ENCODE data around the gene PCGF1. TPM values are rescaled to one million over a fixed set of nuclear protein-coding genes. Genes with fewer than 3 reads are reported as not detected.

Gene PCGF1
- total and polyA plus RNA-seq, 9 of the 15 experiments (the other 6 are each of a cell fraction or from before 2014, with no cell fraction given) = 20.3 to 45.7 (median 29.3) TPM

DNA sequence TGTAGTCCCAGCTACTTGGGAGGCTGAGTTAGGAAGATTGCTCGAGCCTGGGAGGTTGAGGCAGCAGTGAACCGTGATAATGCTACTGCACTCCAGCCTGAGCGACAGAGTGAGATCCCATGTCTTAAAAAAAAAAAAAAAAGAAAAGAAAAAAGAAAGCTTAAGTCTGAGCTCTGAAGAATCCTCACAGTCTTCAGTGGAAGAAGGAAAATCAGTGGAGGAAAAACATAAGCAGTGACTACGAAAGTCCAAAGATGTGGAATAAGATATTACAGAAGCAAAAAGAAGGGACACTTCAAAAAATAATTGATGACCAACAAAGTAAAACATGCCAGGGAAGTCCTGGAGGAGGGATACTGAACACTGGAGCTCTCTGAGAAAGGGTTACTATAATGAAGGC lies 2.8 kb upstream of the PCGF1 start:
- Histone ChIP-seq H3K4me1 (replicated peaks in 1 of 2; ENCODE audit: control insufficient read depth in 2 of 2, insufficient read depth in 2 of 2, low read length in 2 of 2) (peaks cover 26 to 47% of the 10 kb centered on the region in 2 experiments; a peak in 4 of 5 replicates), H3K9ac (ENCODE audit: insufficient read depth in 1 of 2, low read depth in 2 of 2, low read length in 2 of 2) (peak overlapping the region in 1 of 2 experiments; percentile 1; a peak in 1 of 4 replicates), H3K4me2 (ENCODE audit: insufficient read depth, low read length) (no peak overlapping the region; the same call in 1 of the 2 replicates), H3K9me3 (replicated peaks; ENCODE audit: control insufficient read depth, insufficient read depth, low read depth, low read length) (no peaks in the 10 kb centered on the region), H3K27me3 (ENCODE audit: control insufficient read depth in 2 of 2, insufficient read depth in 2 of 2, low read length in 2 of 2) (no peaks in the 10 kb centered on the region), H3K4me3 (no peak overlapping the region), H3K9me1 (ENCODE audit: control insufficient read depth, insufficient read depth, low read length) (no peaks in the 10 kb centered on the region), H4K20me1 (replicated peaks; ENCODE audit: control insufficient read depth, insufficient read depth, low read length) (no peaks in the 10 kb centered on the region), H3K36me3 (ENCODE audit: control insufficient read depth, insufficient read depth, low read length) (peaks cover 9% of the 10 kb centered on the region; the same call in 2 of the 3 replicates), H2AFZ (ENCODE audit: low read depth, low read length) (peak overlapping the region; percentile 88), H3K79me2 (ENCODE audit: control insufficient read depth, insufficient read depth, low read length) (peaks cover 18% of the 10 kb centered on the region), H3K27ac (ENCODE audit: extremely low read depth, low read depth, low read length) (no peak overlapping the region)
- ChIA-PET POLR2A (interaction anchor here (0.6 to 3.3 kb wide), 7 partner anchors 9 to 92 kb away, joined by 3 to 17 read pairs (median 5); partner anchors contain the start of genes AUP1 and HTRA2), CTCF (ENCODE audit: low intra/inter-chr PET ratio) (no interaction called here)
- 71% methylated on average over 4 of the region's 4 CpGs for WGBS (ENCODE audit: insufficient coverage, low coverage, missing lambda C conversion rate)
- FAIRE-seq = no peak
- intact Hi-C loops (cut with micrococcal nuclease) = no loop called here
- BruUV-seq (replicated peaks) = no TSS peak
- no peak for ATAC-seq
- in situ Hi-C loops (cut with MboI) = no loop called here
- DNase-seq (ENCODE audit: extremely low read depth in 1 of 4, low spot score in 3 of 4) = no peak
- TF ChIP-seq, protein P1, sequence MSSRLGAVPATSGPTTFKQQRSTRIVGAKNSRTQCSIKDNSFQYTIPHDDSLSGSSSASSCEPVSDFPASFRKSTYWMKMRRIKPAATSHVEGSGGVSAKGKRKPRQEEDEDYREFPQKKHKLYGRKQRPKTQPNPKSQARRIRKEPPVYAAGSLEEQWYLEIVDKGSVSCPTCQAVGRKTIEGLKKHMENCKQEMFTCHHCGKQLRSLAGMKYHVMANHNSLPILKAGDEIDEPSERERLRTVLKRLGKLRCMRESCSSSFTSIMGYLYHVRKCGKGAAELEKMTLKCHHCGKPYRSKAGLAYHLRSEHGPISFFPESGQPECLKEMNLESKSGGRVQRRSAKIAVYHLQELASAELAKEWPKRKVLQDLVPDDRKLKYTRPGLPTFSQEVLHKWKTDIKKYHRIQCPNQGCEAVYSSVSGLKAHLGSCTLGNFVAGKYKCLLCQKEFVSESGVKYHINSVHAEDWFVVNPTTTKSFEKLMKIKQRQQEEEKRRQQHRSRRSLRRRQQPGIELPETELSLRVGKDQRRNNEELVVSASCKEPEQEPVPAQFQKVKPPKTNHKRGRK (tag; IDR thresholded peaks at IDR 0.05) = peak; percentile 82
- TF ChIP-seq, protein P2, sequence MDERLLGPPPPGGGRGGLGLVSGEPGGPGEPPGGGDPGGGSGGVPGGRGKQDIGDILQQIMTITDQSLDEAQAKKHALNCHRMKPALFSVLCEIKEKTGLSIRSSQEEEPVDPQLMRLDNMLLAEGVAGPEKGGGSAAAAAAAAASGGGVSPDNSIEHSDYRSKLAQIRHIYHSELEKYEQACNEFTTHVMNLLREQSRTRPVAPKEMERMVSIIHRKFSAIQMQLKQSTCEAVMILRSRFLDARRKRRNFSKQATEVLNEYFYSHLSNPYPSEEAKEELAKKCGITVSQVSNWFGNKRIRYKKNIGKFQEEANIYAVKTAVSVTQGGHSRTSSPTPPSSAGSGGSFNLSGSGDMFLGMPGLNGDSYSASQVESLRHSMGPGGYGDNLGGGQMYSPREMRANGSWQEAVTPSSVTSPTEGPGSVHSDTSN (CRISPR knock-in tag; IDR thresholded peaks at IDR 0.05; ENCODE audit: low read depth) = no peak
- TF ChIP-seq, protein P2 (tag; conservative IDR thresholded peaks at IDR 0.05; ENCODE audit: low read depth) = peak; percentile 38; the same call in 1 of the 2 replicates
- TF ChIP-seq MEIS2 (IDR thresholded peaks at IDR 0.05; ENCODE audit: partially characterized antibody) (peak; percentile 22), ZKSCAN1 (IDR thresholded peaks at IDR 0.05; ENCODE audit: low read depth, low read length) (no peak)

Measured in K562 (cell line).